Peyer's patch (tissue), 4 donors: ENCODE measurements around the gene LOXL3.

Experiments used
- CTCF ChIP-seq, 6 experiments: fragments of 450-650 bp in 4 of 6; fragments of 200-600 bp in 2 of 6; sonication (generic) in 1 of 6; IDR thresholded peaks; one replicate each; pipeline ENCODE4 v1.5.1; 2017 to 2019; ENCODE audit warnings: antibody characterized with exemption in 6 of 6, mild to moderate bottlenecking in 3 of 6, moderate library complexity in 1 of 6
- POLR2A ChIP-seq, 2 donors: fragments of 450-650 bp; IDR thresholded peaks; one replicate each; pipeline ENCODE4 v1.5.1; 2017; ENCODE audit warnings: antibody characterized with exemption in 2 of 2, mild to moderate bottlenecking in 2 of 2, moderate library complexity in 2 of 2

GRCh38 chr2:74495440-74495839, 58.3 kb downstream of the LOXL3 start:
- TF ChIP-seq CTCF (IDR thresholded peaks at IDR 0.05) = no peak
- no peak for TF ChIP-seq POLR2A (IDR thresholded peaks at IDR 0.05)
